GM12878 (cell line): ENCODE data around the gene FAM120B. TPM values are rescaled to one million over a fixed set of nuclear protein-coding genes. Genes with fewer than 3 reads are reported as not detected.
A peak's percentile ranks its signal among the peaks of the same experiment; 100 is the strongest.

Experiments
- BHLHE40 ChIP-seq, 2 experiments: fragments of 450-650 bp in 1 of 2; IDR thresholded peaks; 2 replicates each; pipeline ENCODE4 v1.6.1; 2011 to 2017; ENCODE audit warnings: low read depth in 2 of 2, borderline replicate concordance in 1 of 2, improper control_type of control experiment in 1 of 2, low read length in 1 of 2, mild to moderate bottlenecking in 1 of 2
- CBX3 ChIP-seq: fragments of 200-600 bp; sonication (generic); IDR thresholded peaks from 2 replicates; pipeline ENCODE4 v1.6.1; 2016; ENCODE audit warnings: low read depth, borderline replicate concordance
- ESRRA ChIP-seq: IDR thresholded peaks from 2 replicates; pipeline ENCODE4 v1.6.1; 2012; ENCODE audit warnings: mild to moderate bottlenecking, low read length, improper control_type of control experiment
- EZH2 ChIP-seq: IDR thresholded peaks from 2 replicates; pipeline ENCODE4 v1.6.1; 2012; ENCODE audit warnings: low read depth, mild to moderate bottlenecking, control low read depth, inconsistent platforms, low read length, borderline replicate concordance; ENCODE audit not compliant: control insufficient read depth
- GABPA ChIP-seq: IDR thresholded peaks from 2 replicates; pipeline ENCODE4 v1.6.1; 2014; ENCODE audit warnings: antibody characterized with exemption, low read depth, mild to moderate bottlenecking, inconsistent platforms
- IRF5 ChIP-seq: fragments of 450-650 bp; IDR thresholded peaks from 2 replicates; pipeline ENCODE4 v1.6.1; 2017; ENCODE audit warnings: borderline replicate concordance
- KAT2A ChIP-seq: conservative IDR thresholded peaks from 2 replicates; pipeline ENCODE4 v1.6.1; 2011; ENCODE audit warnings: low read depth, low read length; ENCODE audit not compliant: control insufficient read depth
- NBN ChIP-seq: fragments of 450-650 bp; IDR thresholded peaks from 2 replicates; pipeline ENCODE4 v1.6.1; 2016
- NFIC ChIP-seq: IDR thresholded peaks from 2 replicates; pipeline ENCODE4 v1.6.1; 2012; ENCODE audit warnings: low read depth, mild to moderate bottlenecking, inconsistent platforms, low read length, moderate library complexity
- NFYB ChIP-seq: IDR thresholded peaks from 2 replicates; pipeline ENCODE4 v1.6.1; 2011; ENCODE audit warnings: low read depth, mild to moderate bottlenecking, low read length, improper control_type of control experiment, moderate library complexity; ENCODE audit not compliant: insufficient read depth
- NR2C2 ChIP-seq: IDR thresholded peaks from 2 replicates; pipeline ENCODE4 v1.6.1; 2011; ENCODE audit warnings: borderline replicate concordance, low read depth; ENCODE audit not compliant: control insufficient read depth, insufficient read length
- POLR2A ChIP-seq: IDR thresholded peaks from 2 replicates; pipeline ENCODE4 v1.6.1; 2011; ENCODE audit warnings: low read depth, mild to moderate bottlenecking, low read length
- POLR2AphosphoS2 ChIP-seq: IDR thresholded peaks from 2 replicates; pipeline ENCODE4 v1.6.1; 2011; ENCODE audit warnings: low read depth, mild to moderate bottlenecking, low read length, improper control_type of control experiment, moderate library complexity
- RB1 ChIP-seq: fragments of 450-650 bp; formaldehyde crosslinking; IDR thresholded peaks from 2 replicates; pipeline ENCODE4 v1.6.1; 2017; ENCODE audit warnings: mild to moderate bottlenecking, borderline replicate concordance
- SKIL ChIP-seq: fragments of 450-650 bp; IDR thresholded peaks from 2 replicates; pipeline ENCODE4 v1.6.1; 2017; ENCODE audit warnings: mild to moderate bottlenecking, low read depth, inconsistent platforms; ENCODE audit not compliant: poor library complexity, severe bottlenecking
- SMARCA5 ChIP-seq: fragments of 450-650 bp; IDR thresholded peaks from 2 replicates; pipeline ENCODE4 v1.6.1; 2017; ENCODE audit warnings: mild to moderate bottlenecking
- SREBF2 ChIP-seq: IDR thresholded peaks from 2 replicates; pipeline ENCODE4 v1.6.1; 2012; ENCODE audit warnings: mild to moderate bottlenecking, low read length
- SRF ChIP-seq, 2 experiments: IDR thresholded peaks; 2 replicates each; pipeline ENCODE4 v1.6.1; 2011; ENCODE audit warnings: low read depth in 2 of 2, low read length in 2 of 2, mild to moderate bottlenecking in 1 of 2, moderate library complexity in 1 of 2
- STAT1 ChIP-seq: fragments of 450-650 bp; conservative IDR thresholded peaks from 2 replicates; pipeline ENCODE4 v1.6.1; 2014; ENCODE audit warnings: antibody characterized with exemption, mild to moderate bottlenecking
- SUPT20H ChIP-seq: IDR thresholded peaks from 2 replicates; pipeline ENCODE4 v1.6.1; 2011; ENCODE audit warnings: low read depth, mild to moderate bottlenecking, low read length, moderate library complexity, borderline replicate concordance; ENCODE audit not compliant: control insufficient read depth
- TAF1 ChIP-seq: IDR thresholded peaks from 2 replicates; pipeline ENCODE4 v1.6.1; 2011; ENCODE audit warnings: mild to moderate bottlenecking, low read depth, low read length, borderline replicate concordance
- YBX1 ChIP-seq: fragments of 450-650 bp; IDR thresholded peaks from 2 replicates; pipeline ENCODE4 v1.6.1; 2016; ENCODE audit warnings: antibody characterized with exemption
- ZNF592 ChIP-seq: fragments of 450-650 bp; IDR thresholded peaks from 2 replicates; pipeline ENCODE4 v1.6.1; 2017; ENCODE audit warnings: mild to moderate bottlenecking, moderate library complexity
- ZZZ3 ChIP-seq: IDR thresholded peaks from 2 replicates; pipeline ENCODE4 v1.6.1; 2011; ENCODE audit warnings: low read depth; ENCODE audit not compliant: control insufficient read depth, insufficient read length
- polyA plus RNA-seq, 11 experiments: library from polyadenylated mRNA; depleted of rRNA in 4 of 11; unstranded in 6 of 11; stranded (reverse) in 5 of 11; fragments of >200 nt; fragmentation: Nextera tagmentation in 4 of 11; fragmentation: Illumina TruSeq in 1 of 11; extraction: Ambion mirVana in 4 of 11; extraction: Trizol in 1 of 11; gene quantifications; 1 replicate in 1 of 11; 2 replicates in 10 of 11; pipeline versions ENCODE4 v1.2.1 to v1.2.3, GENCODE V29; 2011 to 2016; ENCODE audit warnings: inconsistent platforms in 2 of 11, missing spikeins in 2 of 11, low read depth in 1 of 11
- total RNA-seq, 4 experiments: library from RNA; depleted of rRNA in 3 of 4; stranded (reverse); fragments of >200 nt in 3 of 4; fragmentation: Illumina TruSeq in 1 of 4; extraction: Trizol in 1 of 4; gene quantifications; 2 replicates each; pipeline versions ENCODE4 v1.2.1 to v1.2.3, GENCODE V29; 2013 to 2021

FAM120B gene
- total and polyA plus RNA-seq, 10 of the 15 experiments (the other 5 are each of a cell fraction or from before 2014, with no cell fraction given) = 3.3 to 21.6 (median 15.3) TPM

- TF ChIP-seq POLR2AphosphoS2 (peak; percentile 84; the same call in 1 of the 2 replicates), SMARCA5 (no peak), ESRRA (no peak), IRF5 (no peak), CBX3 (no peak), ZZZ3 (no peak), SKIL (no peak), TAF1 (peak; percentile 83; the same call in 1 of the 2 replicates), STAT1 (peak; percentile 67; the same call in 1 of the 2 replicates), RB1 (peak; percentile 72; the same call in 1 of the 2 replicates), SRF (IDR thresholded peaks at IDR 0.05; ENCODE audit: low read depth in 2 of 2, low read length in 2 of 2) (peak; percentile 57 to 86; a peak in 3 of 4 replicates), BHLHE40 (IDR thresholded peaks at IDR 0.05; ENCODE audit: borderline replicate concordance in 1 of 2, low read depth in 2 of 2, low read length in 1 of 2) (peak; percentile 68 to 89; a peak in 3 of 4 replicates), GABPA (peak; percentile 89), NFYB (no peak), NR2C2 (no peak), KAT2A (no peak), NFIC (no peak), YBX1 (no peak), POLR2A (peak; percentile 99), EZH2 (no peak), SUPT20H (no peak), ZNF592 (no peak), NBN (peak; percentile 17; the same call in 1 of the 2 replicates), SREBF2 (no peak)
Observed at GRCh38 chr6:170306324-170307079, at the start of gene FAM120B (continued).
